ENCODE results near the gene DNAJC5.

Gene DNAJC5, protein sequence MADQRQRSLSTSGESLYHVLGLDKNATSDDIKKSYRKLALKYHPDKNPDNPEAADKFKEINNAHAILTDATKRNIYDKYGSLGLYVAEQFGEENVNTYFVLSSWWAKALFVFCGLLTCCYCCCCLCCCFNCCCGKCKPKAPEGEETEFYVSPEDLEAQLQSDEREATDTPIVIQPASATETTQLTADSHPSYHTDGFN

DNA sequence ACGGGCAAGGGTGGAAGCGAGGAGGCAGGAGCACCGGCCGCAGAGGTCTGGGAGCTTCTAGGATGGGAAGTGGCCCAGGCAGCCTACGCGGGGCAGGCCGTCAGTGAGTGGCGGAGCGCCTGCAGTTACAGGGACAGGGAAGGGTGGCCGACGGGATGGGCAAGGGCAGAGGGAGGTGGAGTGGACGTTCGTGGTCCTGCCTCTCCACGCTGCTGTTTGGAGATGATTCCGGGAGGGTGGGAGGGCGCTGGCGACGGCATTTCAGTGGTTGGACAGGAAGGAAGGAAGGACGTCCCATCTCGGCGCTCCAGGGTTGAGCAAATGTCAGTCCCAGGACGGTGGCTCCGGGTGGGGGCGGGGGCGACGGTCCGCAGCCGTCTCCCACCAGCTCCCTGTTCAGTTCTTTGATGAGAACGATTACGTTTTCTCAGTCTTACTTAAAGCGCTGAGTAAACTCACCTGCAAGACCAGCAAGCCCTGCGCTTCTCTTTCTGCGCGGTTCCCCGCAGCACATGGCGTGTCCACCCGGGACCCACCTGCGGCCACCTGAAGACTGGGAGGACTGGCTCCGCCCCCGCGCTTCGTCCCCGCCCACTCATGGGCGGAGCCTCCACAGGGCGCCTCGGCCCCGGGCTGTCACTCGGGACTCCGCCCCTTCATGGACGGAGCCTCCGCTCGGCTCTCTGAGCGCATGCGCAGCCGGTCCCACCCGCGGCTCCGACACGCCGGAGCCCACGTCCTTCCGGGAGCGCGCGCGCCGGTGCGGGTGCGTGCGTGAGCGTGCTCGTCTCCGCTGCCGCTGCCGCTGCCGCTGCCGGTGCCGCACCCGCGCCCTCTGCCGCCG is at the start of gene DNAJC5:
DNAJC5 (plus strand) TSS at position 769 of the 844 bp plus-strand sequence. CDS start 33,220 bp downstream, outside the sequence.
- H3K9me3 Mint-ChIP-seq, result no peaks in the 10 kb centered on the region

DNA sequence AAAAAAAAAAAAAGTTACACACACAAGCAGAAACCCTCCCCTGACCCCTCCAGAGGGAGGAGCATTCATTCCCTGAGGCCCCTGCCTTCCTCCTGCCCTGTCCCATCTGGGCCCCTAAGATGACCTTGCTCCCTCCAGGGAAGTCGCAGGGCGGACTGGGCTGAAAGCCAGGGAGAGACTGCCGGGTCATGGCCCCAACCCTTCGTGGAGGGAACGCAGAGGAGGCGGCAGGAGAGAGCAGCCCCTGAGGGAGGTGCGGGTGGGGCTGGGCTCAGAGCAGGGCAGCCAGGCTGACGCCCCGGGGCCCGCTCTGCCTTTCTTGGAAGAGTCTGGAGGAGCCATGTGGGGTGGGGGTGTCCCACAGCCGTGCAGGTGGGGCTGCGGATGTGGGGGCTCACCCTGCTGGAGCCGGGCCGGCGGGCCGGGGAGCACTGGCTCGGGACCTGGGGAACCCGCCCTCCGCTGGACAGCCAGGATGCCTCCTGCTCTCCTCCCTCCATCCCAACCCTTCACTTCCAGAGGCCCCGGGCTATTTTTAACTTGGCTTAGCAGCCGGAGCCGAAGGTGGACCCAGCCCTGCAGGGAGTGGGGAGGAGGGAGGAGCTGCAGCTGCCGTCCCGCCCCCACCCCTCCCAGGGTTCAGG is 48.7 kb upstream of the DNAJC5 start:
- Mint-ChIP-seq H3K36me3 (ENCODE audit: low read depth) (no peaks in the 10 kb centered on the region), H3K27ac (peak overlapping the region; percentile 80 to 97 (median 95)), H3K9me3 (no peaks in the 10 kb centered on the region), H3K4me1 (peaks cover 13% of the 10 kb centered on the region), H3K27me3 (ENCODE audit: low read depth) (no peaks in the 10 kb centered on the region), H3K4me3 (peak overlapping the region in 2 of 3 experiments; percentile 75 to 76)
- TF ChIP-seq, protein P1, sequence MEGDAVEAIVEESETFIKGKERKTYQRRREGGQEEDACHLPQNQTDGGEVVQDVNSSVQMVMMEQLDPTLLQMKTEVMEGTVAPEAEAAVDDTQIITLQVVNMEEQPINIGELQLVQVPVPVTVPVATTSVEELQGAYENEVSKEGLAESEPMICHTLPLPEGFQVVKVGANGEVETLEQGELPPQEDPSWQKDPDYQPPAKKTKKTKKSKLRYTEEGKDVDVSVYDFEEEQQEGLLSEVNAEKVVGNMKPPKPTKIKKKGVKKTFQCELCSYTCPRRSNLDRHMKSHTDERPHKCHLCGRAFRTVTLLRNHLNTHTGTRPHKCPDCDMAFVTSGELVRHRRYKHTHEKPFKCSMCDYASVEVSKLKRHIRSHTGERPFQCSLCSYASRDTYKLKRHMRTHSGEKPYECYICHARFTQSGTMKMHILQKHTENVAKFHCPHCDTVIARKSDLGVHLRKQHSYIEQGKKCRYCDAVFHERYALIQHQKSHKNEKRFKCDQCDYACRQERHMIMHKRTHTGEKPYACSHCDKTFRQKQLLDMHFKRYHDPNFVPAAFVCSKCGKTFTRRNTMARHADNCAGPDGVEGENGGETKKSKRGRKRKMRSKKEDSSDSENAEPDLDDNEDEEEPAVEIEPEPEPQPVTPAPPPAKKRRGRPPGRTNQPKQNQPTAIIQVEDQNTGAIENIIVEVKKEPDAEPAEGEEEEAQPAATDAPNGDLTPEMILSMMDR (IDR thresholded peaks at IDR 0.05; ENCODE audit: unreplicated experiment in 3 of 3), result no peak

More for the DNA sequence above, at the start of gene DNAJC5:
- Mint-ChIP-seq H3K4me1 (peaks cover 34% of the 10 kb centered on the region), H3K4me3 (peak within 1 kb of the TSS; percentile 84 to 99 (median 94)), H3K27ac (peak within 1 kb of the TSS; percentile 83 to 92 (median 87)), H3K36me3 (ENCODE audit: low read depth) (peaks cover 23% of the 10 kb centered on the region), H3K27me3 (ENCODE audit: low read depth) (no peaks in the 10 kb centered on the region)
- TF ChIP-seq, protein P1 (IDR thresholded peaks at IDR 0.05; ENCODE audit: unreplicated experiment in 3 of 3), result no peak

DNA sequence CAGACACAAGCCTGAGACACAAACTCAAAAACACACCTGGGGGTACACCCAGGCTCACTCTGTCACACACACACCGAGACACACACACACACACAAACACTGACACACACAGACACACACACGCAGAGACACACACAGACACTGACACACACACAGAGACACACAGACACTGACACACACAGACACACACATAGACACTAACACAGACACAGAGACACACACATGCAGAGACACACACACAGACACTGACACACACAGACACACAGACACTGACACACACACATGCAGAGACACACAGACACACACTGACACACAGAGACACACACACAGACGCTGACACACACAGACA is 48.1 kb upstream of the DNAJC5 start:
- TF ChIP-seq, protein P1 (IDR thresholded peaks at IDR 0.05; ENCODE audit: unreplicated experiment in 3 of 3), result no peak
- Mint-ChIP-seq H3K4me1 (peaks cover 14% of the 10 kb centered on the region), H3K4me3 (no peak overlapping the region), H3K9me3 (no peaks in the 10 kb centered on the region), H3K27ac (no peak overlapping the region), H3K36me3 (ENCODE audit: low read depth) (no peaks in the 10 kb centered on the region), H3K27me3 (ENCODE audit: low read depth) (no peaks in the 10 kb centered on the region)

DNA sequence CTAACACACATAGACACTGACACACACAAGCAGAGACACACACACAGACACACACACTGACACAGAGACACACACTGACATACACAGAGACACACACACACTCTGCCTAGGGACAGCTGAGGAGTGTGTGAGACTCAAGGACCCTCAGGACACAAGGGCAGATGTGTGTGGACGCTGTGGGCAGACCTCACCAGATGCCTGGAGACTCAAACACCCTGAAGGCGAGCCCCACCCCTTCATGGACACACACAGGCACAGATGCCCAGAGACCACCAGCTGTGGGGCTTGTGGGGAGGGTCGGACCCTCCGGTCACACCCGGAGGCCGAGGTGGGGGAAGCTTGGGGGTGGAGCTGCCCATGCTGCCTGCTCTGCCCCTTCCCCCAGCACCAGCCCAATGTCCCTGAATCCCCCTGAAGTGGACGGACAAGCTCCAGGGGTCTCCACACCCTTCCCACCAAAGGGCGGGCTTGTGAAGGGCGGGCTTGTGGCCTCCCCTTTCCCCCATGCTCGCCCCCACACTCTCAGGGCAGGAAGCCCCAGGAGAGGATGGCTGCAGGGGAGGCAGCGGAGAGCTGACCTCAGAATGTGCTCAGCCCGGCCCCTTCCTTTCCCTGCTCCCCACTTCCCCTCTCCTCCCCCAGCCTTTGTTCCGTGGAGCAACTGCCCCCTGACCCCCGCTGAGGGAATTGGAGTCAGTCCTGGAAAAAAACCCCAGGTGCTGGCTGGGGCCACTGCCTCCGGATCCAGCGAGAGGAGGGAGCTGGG is 47.5 kb upstream of the DNAJC5 start:
- H3K4me3 Mint-ChIP-seq, result no peak overlapping the region
- no peaks in the 10 kb centered on the region for H3K36me3 Mint-ChIP-seq (ENCODE audit: low read depth)
- H3K4me1 Mint-ChIP-seq, result peaks cover 10% of the 10 kb centered on the region
- no peak overlapping the region for H3K27ac Mint-ChIP-seq
- H3K27me3 Mint-ChIP-seq (ENCODE audit: low read depth), result no peaks in the 10 kb centered on the region
- TF ChIP-seq, protein P1 (IDR thresholded peaks at IDR 0.05; ENCODE audit: unreplicated experiment in 3 of 3), result no peak
- no peaks in the 10 kb centered on the region for H3K9me3 Mint-ChIP-seq

DNA sequence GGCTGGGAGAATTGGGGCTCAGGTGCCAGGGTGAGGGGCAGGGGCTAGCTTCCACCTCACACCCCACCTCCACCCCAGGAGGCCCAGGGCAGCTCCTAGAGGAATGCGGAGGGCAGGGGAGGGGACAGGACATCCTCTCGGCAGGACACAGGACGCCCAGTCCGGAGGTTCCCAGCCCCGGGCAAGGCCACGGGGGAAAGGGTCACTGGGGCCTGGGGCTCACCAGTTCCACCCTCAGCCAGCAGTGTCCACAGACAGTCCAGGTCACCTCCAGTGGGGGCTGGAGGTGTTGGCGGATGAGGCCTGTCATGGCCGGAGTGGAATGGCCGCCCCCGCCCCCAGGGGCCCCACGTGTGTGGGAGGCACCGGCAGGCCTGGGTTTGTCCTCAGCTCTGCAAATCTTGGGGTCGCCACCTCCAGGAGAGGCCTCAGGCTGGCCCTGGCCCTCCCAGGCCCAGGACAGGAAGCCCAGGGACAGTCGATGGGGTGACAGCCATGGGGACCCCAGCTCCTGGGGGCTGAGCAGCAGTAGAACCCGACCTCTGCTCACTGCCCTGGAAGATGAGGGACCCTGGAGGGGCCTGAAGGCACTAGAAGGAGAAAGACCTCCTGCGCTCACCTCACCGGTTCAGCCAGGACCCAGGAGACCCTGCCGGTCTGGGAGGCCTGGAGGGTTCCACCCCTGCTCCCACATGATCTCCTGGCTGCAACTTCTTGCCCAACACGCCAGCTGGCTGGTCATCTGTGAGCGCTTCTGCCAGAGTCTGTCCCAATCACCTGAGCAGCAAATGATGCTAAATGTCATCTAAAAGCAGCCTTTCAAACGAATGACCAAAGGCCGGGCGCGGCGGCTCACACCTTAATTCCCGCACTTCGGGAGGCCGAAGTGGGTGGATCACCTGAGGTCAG is 46.7 kb upstream of the DNAJC5 start:
- H3K9me3 Mint-ChIP-seq, result no peaks in the 10 kb centered on the region
- no peaks in the 10 kb centered on the region for H3K36me3 Mint-ChIP-seq (ENCODE audit: low read depth)
- H3K27ac Mint-ChIP-seq, result peak overlapping the region in 2 of 3 experiments; percentile 52 to 81
- H3K27me3 Mint-ChIP-seq (ENCODE audit: low read depth), result no peaks in the 10 kb centered on the region
- H3K4me1 Mint-ChIP-seq, result peaks cover 10% of the 10 kb centered on the region
- TF ChIP-seq, protein P1 (IDR thresholded peaks at IDR 0.05; ENCODE audit: unreplicated experiment in 3 of 3), result no peak
- H3K4me3 Mint-ChIP-seq, result no peak overlapping the region
